ENCODE data around the gene ATG13. TPM values are rescaled to one million over a fixed set of nuclear protein-coding genes. Genes with fewer than 3 reads are reported as not detected.
A peak's percentile ranks its signal among the peaks of the same experiment; 100 is the strongest.

Gene ATG13
- total and polyA plus RNA-seq, 4 donors = 36.3 to 49.9 (median 41.2) TPM

DNA sequence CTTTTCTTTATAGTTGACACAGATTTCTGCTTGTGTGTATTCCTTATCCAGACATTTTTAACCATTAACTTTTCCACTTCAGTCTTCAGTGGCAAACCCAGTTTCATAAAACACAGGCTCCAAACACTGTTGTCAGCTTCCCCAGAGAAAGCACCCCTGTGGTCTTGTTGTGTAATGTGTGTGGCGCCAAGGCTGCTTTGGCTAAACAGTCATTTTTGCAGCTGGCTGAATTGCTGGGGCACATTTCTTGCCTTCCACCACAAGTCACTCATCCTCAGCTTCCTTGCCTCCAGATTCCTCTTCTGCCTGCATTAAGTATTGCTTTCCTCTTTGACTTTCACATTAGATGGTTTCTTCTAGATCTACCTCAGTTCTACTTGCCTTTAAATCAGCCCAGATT is 42.6 kb downstream of the ATG13 start:
- Histone ChIP-seq H3K4me3 (ENCODE audit: low read depth in 1 of 3, low read length in 3 of 3) (no peak overlapping the region), H3K36me3 (ENCODE audit: control insufficient read depth in 4 of 4, insufficient read depth in 3 of 4, low read depth in 1 of 4, low read length in 3 of 4) (peaks cover 9 to 70% (median 54%) of the 10 kb centered on the region in 4 donors), H3K9ac (ENCODE audit: low read depth in 1 of 2, low read length in 2 of 2) (no peak overlapping the region), H3K4me1 (ENCODE audit: control insufficient read depth in 4 of 4, insufficient read depth in 4 of 4, low read length in 3 of 4) (peaks cover 0 to 8% (median 2%) of the 10 kb centered on the region in 4 donors), H3K9me3 (ENCODE audit: control insufficient read depth in 4 of 4, low read length in 3 of 4) (no peaks in the 10 kb centered on the region), H3K27me3 (ENCODE audit: control insufficient read depth in 4 of 4, insufficient read depth in 4 of 4, low read length in 3 of 4) (no peaks in the 10 kb centered on the region), H3K27ac (ENCODE audit: low read depth in 1 of 2, low read length in 2 of 2) (no peak overlapping the region)
- TF ChIP-seq TAF1 (conservative IDR thresholded peaks at IDR 0.05) (no peak), RAD21 (IDR thresholded peaks at IDR 0.05) (peak in 1 of 2 donors; percentile 30), RXRA (IDR thresholded peaks at IDR 0.05) (no peak), SP1 (IDR thresholded peaks at IDR 0.05) (no peak), HNF4A (conservative IDR thresholded peaks at IDR 0.05) (peak in 1 of 2 donors; percentile 12), FOXA1 (IDR thresholded peaks at IDR 0.05) (no peak), NR2F2 (IDR thresholded peaks at IDR 0.05) (no peak)
- TF ChIP-seq, protein P1, sequence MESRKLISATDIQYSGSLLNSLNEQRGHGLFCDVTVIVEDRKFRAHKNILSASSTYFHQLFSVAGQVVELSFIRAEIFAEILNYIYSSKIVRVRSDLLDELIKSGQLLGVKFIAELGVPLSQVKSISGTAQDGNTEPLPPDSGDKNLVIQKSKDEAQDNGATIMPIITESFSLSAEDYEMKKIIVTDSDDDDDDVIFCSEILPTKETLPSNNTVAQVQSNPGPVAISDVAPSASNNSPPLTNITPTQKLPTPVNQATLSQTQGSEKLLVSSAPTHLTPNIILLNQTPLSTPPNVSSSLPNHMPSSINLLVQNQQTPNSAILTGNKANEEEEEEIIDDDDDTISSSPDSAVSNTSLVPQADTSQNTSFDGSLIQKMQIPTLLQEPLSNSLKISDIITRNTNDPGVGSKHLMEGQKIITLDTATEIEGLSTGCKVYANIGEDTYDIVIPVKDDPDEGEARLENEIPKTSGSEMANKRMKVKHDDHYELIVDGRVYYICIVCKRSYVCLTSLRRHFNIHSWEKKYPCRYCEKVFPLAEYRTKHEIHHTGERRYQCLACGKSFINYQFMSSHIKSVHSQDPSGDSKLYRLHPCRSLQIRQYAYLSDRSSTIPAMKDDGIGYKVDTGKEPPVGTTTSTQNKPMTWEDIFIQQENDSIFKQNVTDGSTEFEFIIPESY (IDR thresholded peaks at IDR 0.05) = no peak
- TF ChIP-seq, protein P2, sequence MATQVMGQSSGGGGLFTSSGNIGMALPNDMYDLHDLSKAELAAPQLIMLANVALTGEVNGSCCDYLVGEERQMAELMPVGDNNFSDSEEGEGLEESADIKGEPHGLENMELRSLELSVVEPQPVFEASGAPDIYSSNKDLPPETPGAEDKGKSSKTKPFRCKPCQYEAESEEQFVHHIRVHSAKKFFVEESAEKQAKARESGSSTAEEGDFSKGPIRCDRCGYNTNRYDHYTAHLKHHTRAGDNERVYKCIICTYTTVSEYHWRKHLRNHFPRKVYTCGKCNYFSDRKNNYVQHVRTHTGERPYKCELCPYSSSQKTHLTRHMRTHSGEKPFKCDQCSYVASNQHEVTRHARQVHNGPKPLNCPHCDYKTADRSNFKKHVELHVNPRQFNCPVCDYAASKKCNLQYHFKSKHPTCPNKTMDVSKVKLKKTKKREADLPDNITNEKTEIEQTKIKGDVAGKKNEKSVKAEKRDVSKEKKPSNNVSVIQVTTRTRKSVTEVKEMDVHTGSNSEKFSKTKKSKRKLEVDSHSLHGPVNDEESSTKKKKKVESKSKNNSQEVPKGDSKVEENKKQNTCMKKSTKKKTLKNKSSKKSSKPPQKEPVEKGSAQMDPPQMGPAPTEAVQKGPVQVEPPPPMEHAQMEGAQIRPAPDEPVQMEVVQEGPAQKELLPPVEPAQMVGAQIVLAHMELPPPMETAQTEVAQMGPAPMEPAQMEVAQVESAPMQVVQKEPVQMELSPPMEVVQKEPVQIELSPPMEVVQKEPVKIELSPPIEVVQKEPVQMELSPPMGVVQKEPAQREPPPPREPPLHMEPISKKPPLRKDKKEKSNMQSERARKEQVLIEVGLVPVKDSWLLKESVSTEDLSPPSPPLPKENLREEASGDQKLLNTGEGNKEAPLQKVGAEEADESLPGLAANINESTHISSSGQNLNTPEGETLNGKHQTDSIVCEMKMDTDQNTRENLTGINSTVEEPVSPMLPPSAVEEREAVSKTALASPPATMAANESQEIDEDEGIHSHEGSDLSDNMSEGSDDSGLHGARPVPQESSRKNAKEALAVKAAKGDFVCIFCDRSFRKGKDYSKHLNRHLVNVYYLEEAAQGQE (IDR thresholded peaks at IDR 0.05) = no peak
- TF ChIP-seq, protein P3, sequence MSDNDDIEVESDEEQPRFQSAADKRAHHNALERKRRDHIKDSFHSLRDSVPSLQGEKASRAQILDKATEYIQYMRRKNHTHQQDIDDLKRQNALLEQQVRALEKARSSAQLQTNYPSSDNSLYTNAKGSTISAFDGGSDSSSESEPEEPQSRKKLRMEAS (IDR thresholded peaks at IDR 0.05) = no peak
- WGBS = 81% methylated on average over 1 of the region's 1 CpG
- DNase-seq (ENCODE audit: low spot score) = no peak

DNA sequence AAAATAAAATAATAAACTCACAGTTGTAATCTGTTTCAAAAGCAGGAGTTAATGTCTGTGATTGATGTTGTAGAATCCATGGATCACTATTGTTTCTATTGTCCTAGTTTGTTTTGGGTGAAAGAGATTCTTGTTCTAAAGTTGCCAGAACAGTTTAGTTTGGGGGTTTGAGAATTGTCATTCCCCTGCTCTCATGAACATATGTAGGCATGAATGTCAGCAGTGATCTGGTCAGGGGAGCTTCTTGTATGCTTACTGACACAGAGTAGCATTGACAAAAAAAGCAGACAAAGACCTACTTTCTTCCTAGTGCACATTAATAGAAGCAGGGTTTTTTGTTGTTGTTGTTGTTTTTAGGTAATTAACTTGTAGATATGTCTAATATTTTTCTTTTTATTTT is 44.5 kb downstream of the ATG13 start:
- TF ChIP-seq, protein P4, sequence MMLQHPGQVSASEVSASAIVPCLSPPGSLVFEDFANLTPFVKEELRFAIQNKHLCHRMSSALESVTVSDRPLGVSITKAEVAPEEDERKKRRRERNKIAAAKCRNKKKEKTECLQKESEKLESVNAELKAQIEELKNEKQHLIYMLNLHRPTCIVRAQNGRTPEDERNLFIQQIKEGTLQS (IDR thresholded peaks at IDR 0.05) = no peak
- TF ChIP-seq YY1 (IDR thresholded peaks at IDR 0.05) (no peak), RAD21 (IDR thresholded peaks at IDR 0.05) (no peak), FOXA2 (IDR thresholded peaks at IDR 0.05) (no peak), NR2F2 (IDR thresholded peaks at IDR 0.05) (no peak), HNF4G (IDR thresholded peaks at IDR 0.05) (no peak), RXRA (IDR thresholded peaks at IDR 0.05) (no peak), GABPA (IDR thresholded peaks at IDR 0.05 in 1 of 2, conservative IDR thresholded peaks at IDR 0.05 in 1 of 2) (no peak), TAF1 (conservative IDR thresholded peaks at IDR 0.05) (no peak), FOXA1 (IDR thresholded peaks at IDR 0.05) (no peak), EGR1 (IDR thresholded peaks at IDR 0.05; ENCODE audit: low read depth in 2 of 2) (no peak), JUND (IDR thresholded peaks at IDR 0.05) (no peak), SP1 (IDR thresholded peaks at IDR 0.05) (no peak), HNF4A (conservative IDR thresholded peaks at IDR 0.05) (no peak)
- TF ChIP-seq, protein P5, sequence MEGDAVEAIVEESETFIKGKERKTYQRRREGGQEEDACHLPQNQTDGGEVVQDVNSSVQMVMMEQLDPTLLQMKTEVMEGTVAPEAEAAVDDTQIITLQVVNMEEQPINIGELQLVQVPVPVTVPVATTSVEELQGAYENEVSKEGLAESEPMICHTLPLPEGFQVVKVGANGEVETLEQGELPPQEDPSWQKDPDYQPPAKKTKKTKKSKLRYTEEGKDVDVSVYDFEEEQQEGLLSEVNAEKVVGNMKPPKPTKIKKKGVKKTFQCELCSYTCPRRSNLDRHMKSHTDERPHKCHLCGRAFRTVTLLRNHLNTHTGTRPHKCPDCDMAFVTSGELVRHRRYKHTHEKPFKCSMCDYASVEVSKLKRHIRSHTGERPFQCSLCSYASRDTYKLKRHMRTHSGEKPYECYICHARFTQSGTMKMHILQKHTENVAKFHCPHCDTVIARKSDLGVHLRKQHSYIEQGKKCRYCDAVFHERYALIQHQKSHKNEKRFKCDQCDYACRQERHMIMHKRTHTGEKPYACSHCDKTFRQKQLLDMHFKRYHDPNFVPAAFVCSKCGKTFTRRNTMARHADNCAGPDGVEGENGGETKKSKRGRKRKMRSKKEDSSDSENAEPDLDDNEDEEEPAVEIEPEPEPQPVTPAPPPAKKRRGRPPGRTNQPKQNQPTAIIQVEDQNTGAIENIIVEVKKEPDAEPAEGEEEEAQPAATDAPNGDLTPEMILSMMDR (IDR thresholded peaks at IDR 0.05; ENCODE audit: low read depth, low read length, missing input control) = no peak
- TF ChIP-seq, protein P2 (IDR thresholded peaks at IDR 0.05) = no peak
- TF ChIP-seq, protein P3 (IDR thresholded peaks at IDR 0.05) = no peak
- TF ChIP-seq, protein P1 (IDR thresholded peaks at IDR 0.05) = no peak
- no peaks in the 10 kb centered on the region for H3K27me3 ChIP-seq (ENCODE audit: control insufficient read depth in 4 of 4, insufficient read depth in 4 of 4, low read length in 3 of 4)
- DNase-seq (ENCODE audit: low spot score) = no peak
- no peak overlapping the region for H3K9ac ChIP-seq (ENCODE audit: low read depth in 1 of 2, low read length in 2 of 2)
- peaks cover 0 to 8% (median 2%) of the 10 kb centered on the region in 4 donors for H3K4me1 ChIP-seq (ENCODE audit: control insufficient read depth in 4 of 4, insufficient read depth in 4 of 4, low read length in 3 of 4)
- no peak overlapping the region for H3K4me3 ChIP-seq (ENCODE audit: low read depth in 1 of 3, low read length in 3 of 3)
- H3K9me3 ChIP-seq (ENCODE audit: control insufficient read depth in 4 of 4, low read length in 3 of 4) = no peaks in the 10 kb centered on the region
- peaks cover 11 to 69% (median 57%) of the 10 kb centered on the region in 4 donors for H3K36me3 ChIP-seq (ENCODE audit: control insufficient read depth in 4 of 4, insufficient read depth in 3 of 4, low read depth in 1 of 4, low read length in 3 of 4)
- no peak overlapping the region for H3K27ac ChIP-seq (ENCODE audit: low read depth in 1 of 2, low read length in 2 of 2)

Data from liver (tissue), 9 donors.